Transverse colon (tissue), 4 donors: ENCODE data around the gene CCDC88A. TPM values are rescaled to one million over a fixed set of nuclear protein-coding genes. Genes with fewer than 3 reads are reported as not detected.

Experiments used
- DNase-seq: peaks from one replicate; pipeline ENCODE4 v3.0.0-alpha.2; 2019
- H3K27ac ChIP-seq, 4 donors: fragments of 200-600 bp; sonication (generic); 2 replicates each; pipeline ENCODE4 v1.5.1; 2016 to 2018; ENCODE audit warnings: inconsistent platforms in 4 of 4
- H3K27me3 ChIP-seq: fragments of 200-600 bp; sonication (generic); 2 replicates; pipeline ENCODE4 v1.5.1; 2017; ENCODE audit warnings: inconsistent platforms
- H3K36me3 ChIP-seq, 4 donors: fragments of 200-600 bp; sonication (generic); 2 replicates each; pipeline ENCODE4 v1.5.1; 2017 to 2019; ENCODE audit warnings: inconsistent platforms in 4 of 4
- H3K4me1 ChIP-seq, 4 donors: fragments of 200-600 bp; sonication (generic); 2 replicates each; pipeline ENCODE4 v1.5.1; 2017 to 2020; ENCODE audit warnings: inconsistent platforms in 4 of 4
- H3K4me3 ChIP-seq, 4 donors: fragments of 200-600 bp; sonication (generic); 1 replicate in 1 of 4; 2 replicates in 3 of 4; pipeline versions ENCODE4 v1.5.1 to v1.6.1; 2017 to 2019; ENCODE audit warnings: inconsistent platforms in 4 of 4
- H3K9me3 ChIP-seq, 2 donors: fragments of 200-600 bp; sonication (generic); 2 replicates each; pipeline ENCODE4 v1.5.1; 2017 to 2019; ENCODE audit warnings: inconsistent platforms in 2 of 2
- EP300 ChIP-seq: sonication (generic); formaldehyde crosslinking; IDR thresholded peaks from one replicate; pipeline ENCODE4 v1.6.1; 2017; ENCODE audit warnings: antibody characterized with exemption, low read depth
- POLR2A ChIP-seq: fragments of 450-650 bp; IDR thresholded peaks from one replicate; pipeline ENCODE4 v1.6.1; 2016; ENCODE audit warnings: antibody characterized with exemption, mild to moderate bottlenecking, moderate library complexity
- POLR2AphosphoS5 ChIP-seq, 3 donors: sonication (generic); formaldehyde crosslinking; IDR thresholded peaks; one replicate each; pipeline ENCODE4 v1.6.1; 2016; ENCODE audit warnings: antibody characterized with exemption in 3 of 3
- WGBS, 2 donors: methylation state at CpG; one replicate each; pipeline ENCODE4 v1.1.5; 2018; ENCODE audit warnings: low coverage in 1 of 2; 5-methylcytosine and 5-hydroxymethylcytosine counted together
- in situ Hi-C, 4 donors: fragments of 200-750 bp; cut with MboI; loops; one replicate each; pipeline versions ENCODE4 v1.15.0 to v1.15.1; 2017; ENCODE audit warnings: low sequenced_read_pairs in 3 of 4, low pct_ligation_motif_present in 1 of 4, low pct_unique_long_range_greater_than_20kb in 1 of 4
- intact Hi-C: fragments of 100-400 bp; cut with DNase I; formaldehyde crosslinking; loops from one replicate; pipeline ENCODE4 v1.15.1; 2023; ENCODE audit warnings: low total_unique reads
- total RNA-seq, 4 donors: library from RNA; depleted of rRNA; stranded (reverse); fragments of >200 nt; gene quantifications; one replicate each; pipeline ENCODE4 v1.1.0, GENCODE V29; 2016
- TF ChIP-seq, protein P1 (sequence below), 5 experiments: fragments of 200-600 bp in 3 of 5; fragments of 450-650 bp in 2 of 5; sonication (generic) in 3 of 5; IDR thresholded peaks; 1 replicate in 2 of 5; 2 replicates in 3 of 5; pipeline ENCODE4 v1.5.1; 2016 to 2017; ENCODE audit warnings: antibody characterized with exemption in 5 of 5, inconsistent platforms in 3 of 5, mild to moderate bottlenecking in 2 of 5, moderate library complexity in 1 of 5

The CCDC88A gene
- total RNA-seq, 4 donors from 2014 or later: 8.6 to 33.7 (median 19.7) TPM

DNA sequence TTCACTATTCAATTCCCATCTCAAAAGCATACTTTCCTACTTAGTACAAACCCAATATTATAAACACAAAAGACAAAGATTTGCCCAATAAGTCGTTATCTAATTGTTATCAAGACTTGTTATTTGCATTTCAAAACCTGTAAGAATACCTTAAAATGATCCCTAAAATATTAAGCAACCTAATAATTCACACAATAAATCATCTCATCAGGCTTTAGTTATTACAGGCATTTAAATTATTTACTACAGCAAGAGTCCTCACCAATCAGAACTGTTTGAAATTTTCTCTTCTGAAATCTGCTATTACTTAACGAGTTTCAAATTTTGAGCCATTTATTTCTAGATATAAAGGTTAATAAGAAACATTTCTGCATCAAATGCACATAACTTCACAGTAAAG lies 1.6 kb downstream of the CCDC88A start:
- H3K36me3 ChIP-seq: no peaks in the 10 kb centered on the region
- H3K9me3 ChIP-seq: no peaks in the 10 kb centered on the region
- H3K27me3 ChIP-seq: no peaks in the 10 kb centered on the region
- in situ Hi-C loops: no loop called here
- WGBS, 2 donors: 25 to 28% methylated on average over 2 of the region's 2 CpGs
- H3K27ac ChIP-seq: peak overlapping the region; percentile 83 to 92 (median 90)
- no peak for DNase-seq
- H3K4me3 ChIP-seq: peak overlapping the region in 3 of 4 donors; percentile 17 to 71 (median 63)
- intact Hi-C loops: no loop called here
- no peak for TF ChIP-seq POLR2A
- no peak for TF ChIP-seq POLR2AphosphoS5 (IDR thresholded peaks at IDR 0.05)
- no peak for TF ChIP-seq EP300
- TF ChIP-seq, protein P1, sequence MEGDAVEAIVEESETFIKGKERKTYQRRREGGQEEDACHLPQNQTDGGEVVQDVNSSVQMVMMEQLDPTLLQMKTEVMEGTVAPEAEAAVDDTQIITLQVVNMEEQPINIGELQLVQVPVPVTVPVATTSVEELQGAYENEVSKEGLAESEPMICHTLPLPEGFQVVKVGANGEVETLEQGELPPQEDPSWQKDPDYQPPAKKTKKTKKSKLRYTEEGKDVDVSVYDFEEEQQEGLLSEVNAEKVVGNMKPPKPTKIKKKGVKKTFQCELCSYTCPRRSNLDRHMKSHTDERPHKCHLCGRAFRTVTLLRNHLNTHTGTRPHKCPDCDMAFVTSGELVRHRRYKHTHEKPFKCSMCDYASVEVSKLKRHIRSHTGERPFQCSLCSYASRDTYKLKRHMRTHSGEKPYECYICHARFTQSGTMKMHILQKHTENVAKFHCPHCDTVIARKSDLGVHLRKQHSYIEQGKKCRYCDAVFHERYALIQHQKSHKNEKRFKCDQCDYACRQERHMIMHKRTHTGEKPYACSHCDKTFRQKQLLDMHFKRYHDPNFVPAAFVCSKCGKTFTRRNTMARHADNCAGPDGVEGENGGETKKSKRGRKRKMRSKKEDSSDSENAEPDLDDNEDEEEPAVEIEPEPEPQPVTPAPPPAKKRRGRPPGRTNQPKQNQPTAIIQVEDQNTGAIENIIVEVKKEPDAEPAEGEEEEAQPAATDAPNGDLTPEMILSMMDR (IDR thresholded peaks at IDR 0.05): no peak
- peaks cover 2 to 18% (median 11%) of the 10 kb centered on the region in 4 donors for H3K4me1 ChIP-seq

DNA sequence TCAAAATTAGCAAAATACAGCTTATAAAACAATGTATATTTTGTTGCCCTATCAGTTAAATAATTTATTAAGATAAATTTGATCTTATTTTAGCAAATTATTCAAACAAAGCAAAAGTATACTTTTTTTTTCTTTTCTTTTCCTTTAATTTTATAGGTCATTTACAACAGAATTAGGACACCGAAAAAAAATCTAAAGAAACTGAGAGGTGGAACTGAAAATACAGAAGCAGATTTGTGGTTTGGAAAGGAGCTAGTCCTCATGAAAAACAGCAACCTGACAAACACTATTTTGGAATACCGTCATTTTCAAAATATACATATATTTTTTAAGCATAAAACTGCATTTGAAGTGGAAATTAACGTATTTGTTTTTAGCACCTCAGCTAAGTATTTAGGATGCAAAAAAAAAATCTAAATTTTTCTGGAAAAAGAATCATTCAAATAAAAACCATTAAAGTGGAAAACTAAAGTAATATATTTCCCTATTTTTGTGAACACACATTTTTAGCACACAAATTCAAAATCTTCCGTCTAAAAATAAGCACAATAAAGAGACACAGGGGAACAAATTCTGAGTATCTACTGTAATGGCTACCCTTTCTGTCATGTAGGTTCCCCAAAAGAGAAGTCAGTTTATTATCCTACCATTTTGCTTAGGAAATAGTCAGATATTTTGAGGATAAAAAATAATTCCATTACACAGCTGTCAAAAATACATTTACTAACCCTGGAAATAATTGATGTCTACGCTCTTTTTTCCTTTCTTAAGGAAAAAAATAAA lies 2.7 kb downstream of the CCDC88A start:
- 60 to 70% methylated on average over 5 of the region's 5 CpGs for WGBS, 2 donors
- intact Hi-C loops (no loop called here), in situ Hi-C loops (no loop called here)
- Histone ChIP-seq H3K27ac (no peak overlapping the region), H3K36me3 (no peaks in the 10 kb centered on the region), H3K4me3 (peak overlapping the region in 1 of 4 donors; percentile 63), H3K27me3 (no peaks in the 10 kb centered on the region), H3K4me1 (peaks cover 2 to 18% (median 11%) of the 10 kb centered on the region in 4 donors), H3K9me3 (no peaks in the 10 kb centered on the region)
- no peak for DNase-seq
- TF ChIP-seq, protein P1 (IDR thresholded peaks at IDR 0.05): no peak
- no peak for TF ChIP-seq POLR2A
- TF ChIP-seq EP300: no peak
- TF ChIP-seq POLR2AphosphoS5 (IDR thresholded peaks at IDR 0.05): no peak

DNA sequence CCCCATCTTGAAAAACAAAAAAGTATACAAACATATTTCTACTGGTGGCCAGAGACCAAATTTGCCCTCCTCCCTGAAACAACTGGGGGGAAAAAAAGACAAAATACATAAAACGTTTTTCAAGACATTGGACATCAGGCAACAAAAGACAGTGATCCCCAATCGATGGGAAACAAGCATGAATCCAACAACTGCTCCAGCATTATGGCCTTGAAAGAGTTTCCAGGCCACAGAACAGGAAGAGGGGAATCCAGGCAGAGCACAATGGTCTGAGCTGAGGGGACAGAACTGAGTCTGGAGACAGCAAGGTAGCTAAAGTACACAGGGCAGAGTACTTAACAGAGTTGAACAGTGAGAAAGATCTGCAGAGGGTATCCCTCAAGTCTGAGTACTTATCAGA lies 4.4 kb downstream of the CCDC88A start:
- Histone ChIP-seq H3K27me3 (no peaks in the 10 kb centered on the region), H3K36me3 (no peaks in the 10 kb centered on the region), H3K9me3 (no peaks in the 10 kb centered on the region), H3K4me1 (peaks cover 2 to 10% (median 7%) of the 10 kb centered on the region in 4 donors), H3K4me3 (no peak overlapping the region), H3K27ac (no peak overlapping the region)
- TF ChIP-seq POLR2AphosphoS5 (IDR thresholded peaks at IDR 0.05): no peak
- TF ChIP-seq EP300: no peak
- no peak for TF ChIP-seq POLR2A
- TF ChIP-seq, protein P1 (IDR thresholded peaks at IDR 0.05): no peak
- WGBS, 2 donors: 47 to 73% methylated on average over 2 of the region's 2 CpGs
- in situ Hi-C loops: no loop called here
- intact Hi-C loops: no loop called here
- DNase-seq: no peak

DNA sequence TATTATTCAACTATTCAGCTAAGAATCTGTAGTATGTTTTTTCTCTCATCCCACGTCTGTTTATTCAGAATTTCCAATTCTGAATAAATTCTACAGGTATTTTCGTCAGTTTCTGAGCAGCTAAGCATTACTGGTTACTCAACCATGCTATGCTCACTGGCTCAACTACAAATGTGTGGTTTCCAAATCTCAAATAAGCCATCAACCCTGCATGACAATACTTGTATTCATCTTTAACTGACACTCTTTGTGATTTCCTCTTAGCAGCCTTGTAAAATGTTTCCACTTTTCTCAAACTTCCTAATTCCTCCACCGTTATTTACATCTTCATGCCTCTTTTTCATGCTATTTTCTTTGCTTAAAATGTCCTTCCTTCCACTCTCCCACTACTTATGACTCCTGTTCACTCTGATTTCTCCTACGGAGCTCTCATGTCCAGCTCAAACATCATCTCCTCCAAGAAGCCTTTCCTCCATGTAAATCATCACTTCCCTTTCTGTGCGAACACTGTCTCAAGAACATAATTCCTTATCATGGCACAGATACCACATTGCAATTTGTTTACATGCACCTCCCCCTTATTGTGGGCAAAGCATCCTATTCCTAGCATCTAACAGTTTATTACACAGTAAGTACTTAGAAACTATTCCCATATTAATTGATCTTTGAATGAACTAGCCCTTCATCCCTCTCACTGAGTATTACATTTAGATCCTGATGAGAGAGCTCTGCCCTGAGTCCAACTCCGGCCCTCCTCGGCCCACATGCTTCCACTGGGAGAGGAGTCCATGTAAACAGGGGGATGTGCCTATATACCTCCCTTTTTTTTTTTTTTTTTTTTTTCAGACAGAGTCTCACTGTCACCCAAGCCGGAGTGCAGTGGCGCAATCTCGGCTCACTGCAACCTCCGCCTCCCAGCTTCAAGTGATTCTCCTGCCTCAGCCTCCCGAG lies 10.5 kb downstream of the CCDC88A start:
- H3K9me3 ChIP-seq: no peaks in the 10 kb centered on the region
- TF ChIP-seq POLR2A (no peak), EP300 (no peak)
- TF ChIP-seq, protein P1 (IDR thresholded peaks at IDR 0.05): no peak
- no peak overlapping the region for H3K4me3 ChIP-seq
- no peaks in the 10 kb centered on the region for H3K4me1 ChIP-seq
- H3K27me3 ChIP-seq: no peaks in the 10 kb centered on the region
- in situ Hi-C loops (no loop called here), intact Hi-C loops (no loop called here)
- no peak for DNase-seq
- WGBS, 2 donors: 74 to 77% methylated on average over 7 to 12 of the region's 12 CpGs
- no peak overlapping the region for H3K27ac ChIP-seq
- H3K36me3 ChIP-seq: no peaks in the 10 kb centered on the region
